Activated CD4-positive, CD25-positive, alpha-beta regulatory T cell treated with anti-CD3 and anti-CD28 coated beads, Interleukin-2, amount 50 U/mL, for 72 hours (primary cell): ENCODE data around the gene CHPF2.
A peak's percentile ranks its signal among the peaks of the same experiment; 100 is the strongest.

ENCODE experiments used
- DNase-seq: peaks from one replicate; pipeline ENCODE4 v3.0.0; 2021

The CHPF2 gene

DNA sequence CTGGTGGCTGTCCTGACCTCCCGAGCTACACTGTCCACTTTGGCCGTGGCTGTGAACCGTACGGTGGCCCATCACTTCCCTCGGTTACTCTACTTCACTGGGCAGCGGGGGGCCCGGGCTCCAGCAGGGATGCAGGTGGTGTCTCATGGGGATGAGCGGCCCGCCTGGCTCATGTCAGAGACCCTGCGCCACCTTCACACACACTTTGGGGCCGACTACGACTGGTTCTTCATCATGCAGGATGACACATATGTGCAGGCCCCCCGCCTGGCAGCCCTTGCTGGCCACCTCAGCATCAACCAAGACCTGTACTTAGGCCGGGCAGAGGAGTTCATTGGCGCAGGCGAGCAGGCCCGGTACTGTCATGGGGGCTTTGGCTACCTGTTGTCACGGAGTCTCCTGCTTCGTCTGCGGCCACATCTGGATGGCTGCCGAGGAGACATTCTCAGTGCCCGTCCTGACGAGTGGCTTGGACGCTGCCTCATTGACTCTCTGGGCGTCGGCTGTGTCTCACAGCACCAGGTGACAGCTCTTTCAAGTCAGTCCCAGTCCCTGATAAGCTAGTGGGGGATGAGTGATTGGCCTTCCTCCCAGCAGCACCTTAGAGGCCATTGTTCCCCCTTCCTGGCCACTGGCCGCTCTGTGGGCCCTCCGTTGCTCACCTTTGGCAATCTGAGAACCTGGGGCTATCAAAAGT, 3.0 kb downstream of the CHPF2 start:
- DNase-seq, result no peak

GRCh38 chr7:151236406-151236805, 4.1 kb downstream of the CHPF2 start:
- DNase-seq, result no peak

DNA sequence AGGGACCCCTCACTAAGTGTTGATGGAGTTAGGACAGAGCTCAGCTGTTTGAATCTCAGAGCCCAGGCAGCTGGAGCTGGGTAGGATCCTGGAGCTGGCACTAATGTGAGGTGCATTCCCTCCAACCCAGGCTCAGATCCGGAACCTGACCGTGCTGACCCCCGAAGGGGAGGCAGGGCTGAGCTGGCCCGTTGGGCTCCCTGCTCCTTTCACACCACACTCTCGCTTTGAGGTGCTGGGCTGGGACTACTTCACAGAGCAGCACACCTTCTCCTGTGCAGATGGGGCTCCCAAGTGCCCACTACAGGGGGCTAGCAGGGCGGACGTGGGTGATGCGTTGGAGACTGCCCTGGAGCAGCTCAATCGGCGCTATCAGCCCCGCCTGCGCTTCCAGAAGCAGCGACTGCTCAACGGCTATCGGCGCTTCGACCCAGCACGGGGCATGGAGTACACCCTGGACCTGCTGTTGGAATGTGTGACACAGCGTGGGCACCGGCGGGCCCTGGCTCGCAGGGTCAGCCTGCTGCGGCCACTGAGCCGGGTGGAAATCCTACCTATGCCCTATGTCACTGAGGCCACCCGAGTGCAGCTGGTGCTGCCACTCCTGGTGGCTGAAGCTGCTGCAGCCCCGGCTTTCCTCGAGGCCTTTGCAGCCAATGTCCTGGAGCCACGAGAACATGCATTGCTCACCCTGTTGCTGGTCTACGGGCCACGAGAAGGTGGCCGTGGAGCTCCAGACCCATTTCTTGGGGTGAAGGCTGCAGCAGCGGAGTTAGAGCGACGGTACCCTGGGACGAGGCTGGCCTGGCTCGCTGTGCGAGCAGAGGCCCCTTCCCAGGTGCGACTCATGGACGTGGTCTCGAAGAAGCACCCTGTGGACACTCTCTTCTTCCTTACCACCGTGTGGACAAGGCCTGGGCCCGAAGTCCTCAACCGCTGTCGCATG, 5.2 kb downstream of the CHPF2 start:
- no peak for DNase-seq

DNA sequence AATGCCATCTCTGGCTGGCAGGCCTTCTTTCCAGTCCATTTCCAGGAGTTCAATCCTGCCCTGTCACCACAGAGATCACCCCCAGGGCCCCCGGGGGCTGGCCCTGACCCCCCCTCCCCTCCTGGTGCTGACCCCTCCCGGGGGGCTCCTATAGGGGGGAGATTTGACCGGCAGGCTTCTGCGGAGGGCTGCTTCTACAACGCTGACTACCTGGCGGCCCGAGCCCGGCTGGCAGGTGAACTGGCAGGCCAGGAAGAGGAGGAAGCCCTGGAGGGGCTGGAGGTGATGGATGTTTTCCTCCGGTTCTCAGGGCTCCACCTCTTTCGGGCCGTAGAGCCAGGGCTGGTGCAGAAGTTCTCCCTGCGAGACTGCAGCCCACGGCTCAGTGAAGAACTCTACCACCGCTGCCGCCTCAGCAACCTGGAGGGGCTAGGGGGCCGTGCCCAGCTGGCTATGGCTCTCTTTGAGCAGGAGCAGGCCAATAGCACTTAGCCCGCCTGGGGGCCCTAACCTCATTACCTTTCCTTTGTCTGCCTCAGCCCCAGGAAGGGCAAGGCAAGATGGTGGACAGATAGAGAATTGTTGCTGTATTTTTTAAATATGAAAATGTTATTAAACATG, 6.0 kb downstream of the CHPF2 start:
- DNase-seq, result no peak

GRCh38 chr7:151238924-151239836, 6.9 kb downstream of the CHPF2 start:
- DNase-seq, result no peak

- DNase-seq, result no peak
Observed at GRCh38 chr7:151239837-151240459, 7.7 kb downstream of the CHPF2 start.

- DNase-seq, result no peak
Observed at GRCh38 chr7:151240536-151240935, 8.3 kb downstream of the CHPF2 start.

DNA sequence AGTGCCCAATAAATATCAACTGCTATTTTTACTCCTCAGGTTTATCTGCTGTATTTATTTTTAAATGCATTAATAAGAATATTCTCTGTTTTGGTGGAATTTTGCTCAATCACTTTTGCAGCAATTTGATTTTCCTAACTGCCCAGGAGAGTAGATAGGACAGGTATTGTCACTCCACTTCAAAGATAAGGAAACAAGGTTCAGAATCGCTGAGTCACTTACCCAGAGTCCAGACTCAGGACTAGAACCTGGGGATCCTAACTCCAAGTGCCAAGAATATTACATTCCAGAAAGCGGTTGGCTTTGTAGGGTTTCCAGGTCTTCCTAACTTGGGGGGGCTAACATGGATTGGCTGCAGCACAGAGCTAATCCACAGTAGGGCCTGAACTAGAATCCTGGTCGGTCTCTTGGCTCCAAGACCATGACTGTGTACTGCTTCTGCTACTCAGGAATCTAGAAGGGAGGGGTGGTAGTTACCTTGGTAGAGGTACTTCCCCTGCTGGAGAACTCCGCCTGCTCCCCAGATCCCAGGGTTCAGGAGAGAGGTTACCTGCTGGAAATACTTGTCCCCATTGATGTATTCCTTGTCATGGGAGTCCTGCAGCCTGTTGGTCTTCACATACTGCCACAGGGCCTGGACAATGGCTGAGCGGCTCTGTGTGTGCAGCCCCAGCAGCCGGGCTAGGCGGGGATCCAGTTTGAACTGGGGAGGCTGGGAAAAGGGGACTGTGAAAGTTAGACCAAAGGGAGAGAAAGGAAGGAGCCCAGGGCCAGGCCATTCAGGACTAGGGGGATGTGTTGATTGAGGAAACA, 8.9 kb downstream of the CHPF2 start:
- no peak for DNase-seq

DNA sequence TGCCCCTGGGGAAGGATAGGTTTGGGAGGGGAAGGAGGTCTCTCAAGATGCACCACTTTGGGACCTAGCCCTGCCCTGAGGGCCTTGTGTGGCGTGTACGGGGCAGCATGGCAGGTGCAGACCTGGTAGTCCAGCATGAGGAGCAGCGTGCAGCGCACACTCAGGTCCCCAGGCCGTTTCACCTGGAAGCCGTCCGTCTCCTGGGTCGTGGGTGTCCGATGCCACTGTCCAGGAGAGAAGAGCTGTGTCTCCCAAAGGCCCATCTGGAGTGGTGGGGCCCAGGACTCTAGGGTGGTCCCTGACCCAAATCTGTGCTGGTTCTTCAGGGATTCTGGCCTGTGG, 9.4 kb downstream of the CHPF2 start:
- no peak for DNase-seq

- no peak for DNase-seq
Observed at GRCh38 chr7:151242159-151243044, 10.1 kb downstream of the CHPF2 start.

GRCh38 chr7:151243045-151243349, 10.7 kb downstream of the CHPF2 start:
- no peak for DNase-seq

- DNase-seq, result no peak
Observed at GRCh38 chr7:151243408-151244195, 11.3 kb downstream of the CHPF2 start.

GRCh38 chr7:151244196-151244840, 12.0 kb downstream of the CHPF2 start:
- DNase-seq, result peak; percentile 71

DNA sequence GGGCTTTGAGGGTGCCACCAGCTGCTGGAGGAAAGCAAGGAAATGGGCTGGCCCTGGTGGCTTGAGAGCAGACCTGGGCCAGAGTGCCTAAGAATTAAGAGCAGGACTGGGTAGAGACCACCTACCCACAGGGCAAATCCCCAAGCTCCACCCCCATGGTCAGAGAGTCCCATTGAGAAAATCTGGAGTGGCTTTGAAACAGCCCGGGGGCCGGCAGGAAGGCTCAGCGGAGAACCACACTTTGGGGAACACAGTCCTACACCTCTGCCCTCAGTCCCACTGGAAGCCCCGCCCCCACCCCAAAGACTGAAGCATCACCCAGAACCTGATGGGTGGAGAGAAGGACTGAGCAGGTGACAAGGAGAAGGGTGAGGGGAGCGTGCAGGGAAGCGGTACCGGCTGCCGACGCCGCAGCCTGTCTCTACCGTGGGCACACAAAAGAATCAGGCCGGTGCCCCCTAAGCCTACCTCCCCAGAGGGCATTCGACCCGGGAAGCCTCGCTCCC, 12.6 kb downstream of the CHPF2 start:
- no peak for DNase-seq

- peak; percentile 62 for DNase-seq
Observed at GRCh38 chr7:151245360-151246101, 13.2 kb downstream of the CHPF2 start.

- DNase-seq, result no peak
Observed at GRCh38 chr7:151246102-151246850, 14.0 kb downstream of the CHPF2 start.

- no peak for DNase-seq
Observed at GRCh38 chr7:151246851-151247580, 14.7 kb downstream of the CHPF2 start.
